WI38 (cell line): ENCODE data around the gene MBD3L5.

Experiments
- H3K4me3 ChIP-seq: 2 replicates; pipeline ENCODE4 v1.5.1; 2011; ENCODE audit warnings: low read depth, mild to moderate bottlenecking, control low read depth, low read length
- CTCF ChIP-seq: IDR thresholded peaks from 2 replicates; pipeline ENCODE4 v1.5.1; 2012; ENCODE audit warnings: low read depth, mild to moderate bottlenecking, control low read depth, low read length

The MBD3L5 gene

DNA sequence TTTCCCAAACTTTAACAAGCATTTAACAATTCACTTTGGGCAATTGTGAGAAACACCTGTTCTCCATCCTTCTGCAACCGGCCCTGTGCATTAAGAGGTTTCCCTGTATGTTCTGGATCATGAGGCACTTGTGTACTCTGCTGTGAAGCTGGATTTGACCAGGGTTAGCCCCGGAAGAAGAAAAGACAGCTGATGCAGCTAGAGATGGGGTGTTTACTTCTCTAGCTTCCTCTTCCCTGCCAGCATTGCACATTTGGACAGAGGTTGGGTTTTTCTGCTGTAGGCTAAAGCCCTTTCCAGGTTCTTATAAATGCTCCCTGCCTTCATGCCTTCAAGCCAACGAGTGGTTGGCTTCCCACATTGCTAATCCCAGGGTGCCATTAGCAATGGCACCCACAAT is 30.0 kb upstream of the MBD3L5 start:
- TF ChIP-seq CTCF = no peak
- H3K4me3 ChIP-seq = no peak overlapping the region

DNA sequence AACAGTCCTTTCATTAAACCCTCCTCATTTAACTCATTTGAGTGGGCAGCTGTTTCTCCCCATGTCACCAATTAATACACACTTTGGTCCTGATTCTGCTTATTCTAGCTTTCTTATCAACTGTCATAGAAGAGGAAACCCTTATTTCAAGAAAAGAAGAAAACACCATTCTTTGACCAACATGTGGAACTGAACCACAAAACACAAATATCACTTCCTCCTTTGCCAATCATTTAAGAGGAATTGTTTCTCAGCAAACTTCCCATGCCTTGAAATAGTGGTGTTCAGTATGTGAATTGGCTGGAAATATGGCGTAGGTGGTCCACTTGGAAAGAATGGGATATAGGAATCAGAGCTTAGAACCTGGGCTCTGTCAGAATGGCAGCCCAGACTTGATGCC is 29.6 kb upstream of the MBD3L5 start:
- no peak overlapping the region for H3K4me3 ChIP-seq
- no peak for TF ChIP-seq CTCF

DNA sequence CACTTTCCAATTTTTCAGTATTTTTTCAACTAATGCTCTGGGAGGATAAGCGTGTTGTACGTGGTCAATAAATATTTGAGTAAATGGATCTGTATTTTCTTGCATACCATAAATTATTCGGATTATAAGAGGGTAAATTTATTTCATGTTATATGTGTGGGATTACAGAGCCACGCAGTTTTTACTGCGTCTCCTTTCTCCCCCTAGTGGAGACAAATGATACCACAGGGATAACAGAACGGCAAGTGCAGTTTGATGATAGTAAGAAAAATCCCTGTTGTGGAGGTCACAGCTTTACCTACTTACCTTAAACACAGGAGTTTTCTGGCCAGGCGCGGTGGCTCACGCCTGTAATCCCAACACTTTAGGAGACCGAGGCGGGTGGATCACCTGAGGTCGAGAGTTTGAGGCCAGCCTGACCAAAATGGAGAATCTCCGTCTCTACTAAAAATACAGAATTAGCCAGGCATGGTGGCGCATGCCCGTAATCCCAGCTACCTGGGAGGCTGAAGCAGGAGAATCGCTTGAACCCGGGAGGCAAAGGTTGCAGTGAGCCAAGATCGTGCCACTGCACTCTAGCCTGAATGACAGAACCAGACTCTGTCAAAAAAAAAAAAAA is 26.0 kb upstream of the MBD3L5 start:
- TF ChIP-seq CTCF = no peak
- no peak overlapping the region for H3K4me3 ChIP-seq

DNA sequence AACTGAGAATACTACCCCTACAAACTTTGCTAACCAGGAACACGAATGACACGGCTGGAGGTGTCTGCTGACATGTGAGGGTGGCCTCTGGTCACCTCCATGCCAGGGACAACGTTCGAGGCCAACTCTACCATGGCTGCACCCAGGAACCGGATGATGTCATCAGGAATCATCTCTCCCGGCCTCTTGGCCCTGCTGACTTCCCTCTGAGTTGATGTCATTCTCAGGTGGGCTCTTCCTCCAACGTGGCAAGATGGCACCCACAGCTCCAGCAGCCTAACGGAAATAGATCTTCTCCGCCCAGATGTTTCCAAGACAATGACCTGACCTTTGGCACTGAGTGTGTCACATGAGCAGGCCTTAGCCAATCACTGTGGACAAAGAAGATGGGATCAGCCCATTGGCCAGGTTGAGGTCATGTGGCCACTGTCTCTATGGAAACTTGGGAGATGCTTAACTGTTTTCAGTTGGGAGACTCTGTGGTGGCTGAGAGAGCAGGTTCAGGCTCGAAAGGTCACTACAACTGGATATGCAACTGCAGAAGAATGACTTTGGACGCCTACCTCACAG is 24.2 kb upstream of the MBD3L5 start:
- TF ChIP-seq CTCF = no peak
- H3K4me3 ChIP-seq = no peak overlapping the region

GRCh38 chr19:7007859-7008258 is 22.5 kb upstream of the MBD3L5 start:
- H3K4me3 ChIP-seq = no peak overlapping the region
- no peak for TF ChIP-seq CTCF

DNA sequence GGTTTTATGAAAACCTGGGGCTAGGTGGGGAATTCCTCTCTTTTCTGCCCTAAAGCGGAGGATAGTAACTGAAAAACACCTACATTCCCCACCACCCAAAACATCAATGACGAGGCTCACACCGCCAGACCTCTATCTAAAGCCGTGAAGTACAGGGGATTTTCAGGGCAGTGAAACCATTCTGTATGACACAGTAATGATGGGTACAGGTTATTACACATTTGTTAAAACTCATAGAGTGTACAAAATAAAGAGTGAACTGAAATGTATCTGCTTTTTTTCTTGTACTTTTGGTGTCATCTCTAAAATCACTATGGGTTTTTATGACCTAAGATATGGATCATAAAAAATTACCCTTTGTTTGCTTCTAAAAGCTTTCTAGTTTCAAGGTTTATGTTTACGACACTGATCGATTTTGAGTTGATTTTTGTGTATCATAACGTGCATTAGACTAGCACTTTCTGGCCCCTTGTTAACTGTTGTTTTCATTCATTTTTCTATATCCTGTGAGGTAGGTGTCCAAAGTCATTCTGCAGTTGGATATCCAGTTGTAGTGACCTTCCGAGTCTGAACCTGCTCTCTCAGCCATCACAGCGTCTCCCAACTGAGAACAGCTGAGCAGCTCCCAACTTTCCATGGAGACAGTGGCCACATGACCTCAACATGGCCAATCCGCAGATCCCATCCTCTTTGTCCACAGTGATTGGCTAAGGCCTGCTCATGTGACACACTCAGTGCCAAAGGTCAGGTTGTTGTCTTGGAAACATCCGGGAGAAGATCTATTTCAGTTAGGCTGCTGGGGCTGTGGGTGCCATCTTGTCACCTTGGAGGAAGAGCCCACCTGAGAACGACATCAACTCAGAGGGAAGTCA is 19.4 kb upstream of the MBD3L5 start:
- TF ChIP-seq CTCF = no peak
- no peak overlapping the region for H3K4me3 ChIP-seq

- no peak overlapping the region for H3K4me3 ChIP-seq
- TF ChIP-seq CTCF = no peak
Measured at GRCh38 chr19:7013678-7014077, 16.7 kb upstream of the MBD3L5 start.
